Astrocyte (in vitro differentiated cells and primary cell): ENCODE measurements around the gene CD226. TPM values are rescaled to one million over a fixed set of nuclear protein-coding genes. Genes with fewer than 3 reads are reported as not detected.

Source experiments
- DNase-seq: peaks from one replicate; pipeline ENCODE4 v3.0.0-alpha.2; 2010; ENCODE audit warnings: low read depth
- FAIRE-seq: peaks from 2 replicates; lab custom pipeline; 2011; peaks lifted over from hg19 to GRCh38; lab: Jason Lieb, UNC
- H2AFZ ChIP-seq: 2 replicates; pipeline ENCODE4 v1.6.0; 2012; ENCODE audit warnings: low read depth, low read length, inconsistent platforms
- H3K27ac ChIP-seq: 2 replicates; pipeline ENCODE4 v1.5.1; 2011; ENCODE audit warnings: low read depth, low read length, inconsistent platforms
- H3K27me3 ChIP-seq: 2 replicates; pipeline ENCODE4 v1.6.0; 2011; ENCODE audit warnings: low read length, inconsistent platforms; ENCODE audit not compliant: insufficient read depth
- H3K36me3 ChIP-seq: 2 replicates; pipeline ENCODE4 v1.5.1; 2011; ENCODE audit warnings: low read length, inconsistent platforms; ENCODE audit not compliant: insufficient read depth
- H3K4me1 ChIP-seq: 2 replicates; pipeline ENCODE4 v1.5.1; 2011; ENCODE audit warnings: low read length, inconsistent platforms; ENCODE audit not compliant: insufficient read depth
- H3K4me2 ChIP-seq: 2 replicates; pipeline ENCODE4 v1.6.0; 2012; ENCODE audit warnings: low read length, inconsistent platforms
- H3K4me3 ChIP-seq: 2 replicates; pipeline ENCODE4 v1.5.1; 2011; ENCODE audit warnings: low read depth, mild to moderate bottlenecking, low read length, inconsistent platforms; ENCODE audit not compliant: insufficient read depth
- H3K79me2 ChIP-seq: 2 replicates; pipeline ENCODE4 v1.6.0; 2012; ENCODE audit warnings: mild to moderate bottlenecking, low read length, inconsistent platforms; ENCODE audit not compliant: insufficient read depth
- H3K9ac ChIP-seq: 2 replicates; pipeline ENCODE4 v1.6.0; 2012; ENCODE audit warnings: mild to moderate bottlenecking, low read length, inconsistent platforms
- H3K9me3 ChIP-seq: 2 replicates; pipeline ENCODE4 v1.5.1; 2012; ENCODE audit warnings: low read depth, mild to moderate bottlenecking, low read length, inconsistent platforms; ENCODE audit not compliant: insufficient read depth
- H4K20me1 ChIP-seq: 2 replicates; pipeline ENCODE4 v1.6.0; 2012; ENCODE audit warnings: low read length, inconsistent platforms; ENCODE audit not compliant: insufficient read depth
- H3K27ac Mint-ChIP-seq: one replicate; pipeline ENCODE4 v1.8.0; 2021; ENCODE audit warnings: mild to moderate bottlenecking, mixed read lengths; ENCODE audit not compliant: unreplicated experiment
- H3K27me3 Mint-ChIP-seq: one replicate; pipeline ENCODE4 v1.8.0; 2021; ENCODE audit warnings: low read depth, mixed read lengths; ENCODE audit not compliant: unreplicated experiment
- H3K36me3 Mint-ChIP-seq: one replicate; pipeline ENCODE4 v1.8.0; 2021; ENCODE audit warnings: low read depth, mixed read lengths; ENCODE audit not compliant: unreplicated experiment
- H3K4me1 Mint-ChIP-seq: one replicate; pipeline ENCODE4 v1.8.0; 2021; ENCODE audit warnings: low read depth, mixed read lengths; ENCODE audit not compliant: unreplicated experiment
- H3K4me3 Mint-ChIP-seq: one replicate; pipeline ENCODE4 v1.8.0; 2021; ENCODE audit warnings: mild to moderate bottlenecking, moderate library complexity, mixed read lengths; ENCODE audit not compliant: unreplicated experiment
- H3K9me3 Mint-ChIP-seq: one replicate; pipeline ENCODE4 v1.8.0; 2021; ENCODE audit warnings: mild to moderate bottlenecking, mixed read lengths; ENCODE audit not compliant: unreplicated experiment
- EZH2 ChIP-seq: IDR thresholded peaks from 2 replicates; pipeline ENCODE4 v1.6.1; 2012; ENCODE audit warnings: mild to moderate bottlenecking, low read length, inconsistent platforms; ENCODE audit not compliant: insufficient read depth
- total RNA-seq: library from RNA; stranded (reverse); gene quantifications from 2 replicates; pipeline ENCODE4 v1.2.1, GENCODE V29; 2021
- TF ChIP-seq, protein P1 (sequence below): IDR thresholded peaks from 2 replicates; pipeline ENCODE4 v1.5.1; 2011; ENCODE audit warnings: low read depth, mild to moderate bottlenecking, inconsistent platforms, low read length, moderate library complexity; ENCODE audit not compliant: insufficient read depth

CD226 gene
- total RNA-seq, 1 donor from 2014 or later: 0.07 TPM

DNA sequence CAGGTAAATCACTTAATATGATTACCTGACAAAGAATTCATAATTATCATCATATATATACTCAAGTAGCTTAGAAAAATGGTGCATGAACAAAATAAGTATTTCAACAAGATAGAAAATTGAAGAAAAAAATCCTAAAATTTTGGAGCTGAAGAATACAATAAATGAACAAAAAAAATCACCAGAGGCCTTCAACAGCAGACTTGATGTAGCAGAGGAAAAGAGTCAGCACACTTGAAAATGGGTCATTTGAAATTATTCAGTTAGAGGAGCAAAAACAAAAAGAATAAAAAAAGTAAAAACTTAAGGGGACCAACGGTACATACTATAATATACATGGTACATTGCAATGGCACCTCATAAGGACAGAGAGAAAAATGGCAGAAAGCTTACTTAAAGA is 40.2 kb upstream of the CD226 start:
- no peaks in the 10 kb centered on the region for H3K4me1 Mint-ChIP-seq
- Histone ChIP-seq H3K4me3 (no peak overlapping the region), H3K36me3 (no peaks in the 10 kb centered on the region), H4K20me1 (no peaks in the 10 kb centered on the region), H3K4me1 (no peaks in the 10 kb centered on the region), H3K9me3 (no peaks in the 10 kb centered on the region), H3K4me2 (no peak overlapping the region), H3K79me2 (no peaks in the 10 kb centered on the region), H3K27ac (no peak overlapping the region), H2AFZ (no peak overlapping the region), H3K9ac (no peak overlapping the region), H3K27me3 (no peaks in the 10 kb centered on the region)
- FAIRE-seq (no peak), DNase-seq (no peak)
- no peaks in the 10 kb centered on the region for H3K27me3 Mint-ChIP-seq
- no peak for TF ChIP-seq EZH2
- TF ChIP-seq, protein P1, sequence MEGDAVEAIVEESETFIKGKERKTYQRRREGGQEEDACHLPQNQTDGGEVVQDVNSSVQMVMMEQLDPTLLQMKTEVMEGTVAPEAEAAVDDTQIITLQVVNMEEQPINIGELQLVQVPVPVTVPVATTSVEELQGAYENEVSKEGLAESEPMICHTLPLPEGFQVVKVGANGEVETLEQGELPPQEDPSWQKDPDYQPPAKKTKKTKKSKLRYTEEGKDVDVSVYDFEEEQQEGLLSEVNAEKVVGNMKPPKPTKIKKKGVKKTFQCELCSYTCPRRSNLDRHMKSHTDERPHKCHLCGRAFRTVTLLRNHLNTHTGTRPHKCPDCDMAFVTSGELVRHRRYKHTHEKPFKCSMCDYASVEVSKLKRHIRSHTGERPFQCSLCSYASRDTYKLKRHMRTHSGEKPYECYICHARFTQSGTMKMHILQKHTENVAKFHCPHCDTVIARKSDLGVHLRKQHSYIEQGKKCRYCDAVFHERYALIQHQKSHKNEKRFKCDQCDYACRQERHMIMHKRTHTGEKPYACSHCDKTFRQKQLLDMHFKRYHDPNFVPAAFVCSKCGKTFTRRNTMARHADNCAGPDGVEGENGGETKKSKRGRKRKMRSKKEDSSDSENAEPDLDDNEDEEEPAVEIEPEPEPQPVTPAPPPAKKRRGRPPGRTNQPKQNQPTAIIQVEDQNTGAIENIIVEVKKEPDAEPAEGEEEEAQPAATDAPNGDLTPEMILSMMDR: no peak
- H3K9me3 Mint-ChIP-seq: peaks cover 10% of the 10 kb centered on the region
- no peak overlapping the region for H3K27ac Mint-ChIP-seq
- H3K36me3 Mint-ChIP-seq: peaks cover 2% of the 10 kb centered on the region
- H3K4me3 Mint-ChIP-seq: no peak overlapping the region

DNA sequence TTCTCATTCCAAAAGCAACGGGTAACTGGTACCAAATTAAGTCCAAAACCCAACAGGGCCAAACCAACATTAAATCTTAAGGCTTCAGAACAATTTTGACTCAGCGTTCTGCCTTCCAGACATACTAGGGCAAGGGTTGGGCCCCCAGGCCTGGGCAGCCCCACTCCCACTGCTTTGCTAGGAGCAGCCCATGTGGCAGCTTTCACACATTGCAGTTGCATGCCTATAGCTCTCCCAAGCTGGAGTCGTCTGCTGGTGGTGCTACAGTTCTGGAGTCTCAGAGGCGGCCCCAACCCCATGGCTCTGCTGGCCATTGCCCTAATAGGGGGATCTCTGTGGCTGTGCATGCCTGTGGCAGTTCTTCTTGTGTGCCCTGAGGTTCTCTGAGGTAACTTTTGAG is 37.6 kb upstream of the CD226 start:
- H3K36me3 ChIP-seq: no peaks in the 10 kb centered on the region
- DNase-seq: no peak

DNA sequence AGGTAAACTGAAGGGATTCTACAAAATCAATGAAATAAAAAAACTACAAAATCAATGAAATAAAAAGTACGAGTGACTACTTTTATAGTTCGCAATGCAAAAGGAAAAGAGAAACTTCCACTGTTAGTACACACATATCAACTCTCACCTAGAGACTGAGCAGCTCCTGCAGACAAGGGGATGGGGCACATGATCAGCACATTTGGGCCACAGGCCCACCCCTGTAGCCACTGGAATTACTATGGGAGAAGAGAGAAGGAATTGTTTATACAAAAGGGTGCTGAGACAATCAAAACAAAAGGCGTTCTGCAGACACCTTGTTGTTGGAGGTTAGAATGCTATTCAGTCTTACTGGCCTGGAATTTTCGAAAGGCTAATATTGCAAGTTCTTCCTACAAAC is 34.7 kb upstream of the CD226 start:
- H3K4me3 Mint-ChIP-seq: no peak overlapping the region
- H2AFZ ChIP-seq: no peak overlapping the region
- peaks cover 4% of the 10 kb centered on the region for H3K36me3 Mint-ChIP-seq
- no peaks in the 10 kb centered on the region for H3K27me3 ChIP-seq
- H3K36me3 ChIP-seq: no peaks in the 10 kb centered on the region
- no peaks in the 10 kb centered on the region for H3K79me2 ChIP-seq
- H4K20me1 ChIP-seq: no peaks in the 10 kb centered on the region
- H3K4me1 Mint-ChIP-seq: no peaks in the 10 kb centered on the region
- H3K4me1 ChIP-seq: no peaks in the 10 kb centered on the region
- no peak overlapping the region for H3K9ac ChIP-seq
- H3K4me2 ChIP-seq: no peak overlapping the region
- FAIRE-seq (no peak), DNase-seq (no peak)
- no peak overlapping the region for H3K27ac ChIP-seq
- H3K27ac Mint-ChIP-seq: no peak overlapping the region
- TF ChIP-seq, protein P1: no peak
- TF ChIP-seq EZH2: no peak
- H3K27me3 Mint-ChIP-seq: no peaks in the 10 kb centered on the region
- H3K9me3 ChIP-seq: no peaks in the 10 kb centered on the region
- no peak overlapping the region for H3K4me3 ChIP-seq
- H3K9me3 Mint-ChIP-seq: peaks cover 3% of the 10 kb centered on the region

More for the DNA sequence above, 37.6 kb upstream of the CD226 start:
- Mint-ChIP-seq H3K27ac (no peak overlapping the region), H3K27me3 (no peaks in the 10 kb centered on the region), H3K4me1 (no peaks in the 10 kb centered on the region), H3K9me3 (peaks cover 10% of the 10 kb centered on the region), H3K4me3 (no peak overlapping the region), H3K36me3 (peaks cover 2% of the 10 kb centered on the region)
- no peaks in the 10 kb centered on the region for H3K9me3 ChIP-seq
- no peaks in the 10 kb centered on the region for H3K4me1 ChIP-seq
- no peak overlapping the region for H3K9ac ChIP-seq
- no peaks in the 10 kb centered on the region for H4K20me1 ChIP-seq
- H3K27me3 ChIP-seq: no peaks in the 10 kb centered on the region
- FAIRE-seq: no peak
- no peak overlapping the region for H3K4me3 ChIP-seq
- TF ChIP-seq, protein P1: no peak
- TF ChIP-seq EZH2: no peak
- H2AFZ ChIP-seq: no peak overlapping the region
- no peak overlapping the region for H3K27ac ChIP-seq
- H3K4me2 ChIP-seq: no peak overlapping the region
- H3K79me2 ChIP-seq: no peaks in the 10 kb centered on the region
